ENCODE results near the gene CNST.
A peak's percentile ranks its signal among the peaks of the same experiment; 100 is the strongest.
"Not testable (repeated sequence)": the region's sequence is repeated elsewhere in the genome, so short reads cannot be mapped to it uniquely, and the experiment has no call there.

The CNST gene

DNA sequence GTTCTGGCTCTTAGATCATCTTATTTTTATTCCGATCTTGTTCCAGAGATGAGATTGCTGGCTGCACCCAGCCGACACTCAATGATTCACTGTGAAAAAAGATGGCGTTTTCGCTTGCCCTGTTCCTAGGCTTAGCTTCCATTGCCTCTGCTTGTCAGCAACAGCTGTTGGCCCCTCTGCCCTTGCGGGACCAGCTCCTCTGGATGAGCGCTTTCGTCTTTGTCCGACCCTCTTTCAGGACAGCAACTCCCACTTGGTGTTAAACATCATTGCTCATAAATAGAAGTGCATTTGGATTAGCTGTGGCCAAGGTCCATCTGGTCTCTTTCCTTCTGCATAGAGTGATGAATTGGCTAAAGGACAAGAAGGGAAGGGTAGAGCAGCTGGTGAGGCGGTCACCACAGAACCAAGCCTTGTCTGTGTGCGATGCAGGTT is 114.5 kb downstream of the CNST start:
- no peak for DNase-seq

DNA sequence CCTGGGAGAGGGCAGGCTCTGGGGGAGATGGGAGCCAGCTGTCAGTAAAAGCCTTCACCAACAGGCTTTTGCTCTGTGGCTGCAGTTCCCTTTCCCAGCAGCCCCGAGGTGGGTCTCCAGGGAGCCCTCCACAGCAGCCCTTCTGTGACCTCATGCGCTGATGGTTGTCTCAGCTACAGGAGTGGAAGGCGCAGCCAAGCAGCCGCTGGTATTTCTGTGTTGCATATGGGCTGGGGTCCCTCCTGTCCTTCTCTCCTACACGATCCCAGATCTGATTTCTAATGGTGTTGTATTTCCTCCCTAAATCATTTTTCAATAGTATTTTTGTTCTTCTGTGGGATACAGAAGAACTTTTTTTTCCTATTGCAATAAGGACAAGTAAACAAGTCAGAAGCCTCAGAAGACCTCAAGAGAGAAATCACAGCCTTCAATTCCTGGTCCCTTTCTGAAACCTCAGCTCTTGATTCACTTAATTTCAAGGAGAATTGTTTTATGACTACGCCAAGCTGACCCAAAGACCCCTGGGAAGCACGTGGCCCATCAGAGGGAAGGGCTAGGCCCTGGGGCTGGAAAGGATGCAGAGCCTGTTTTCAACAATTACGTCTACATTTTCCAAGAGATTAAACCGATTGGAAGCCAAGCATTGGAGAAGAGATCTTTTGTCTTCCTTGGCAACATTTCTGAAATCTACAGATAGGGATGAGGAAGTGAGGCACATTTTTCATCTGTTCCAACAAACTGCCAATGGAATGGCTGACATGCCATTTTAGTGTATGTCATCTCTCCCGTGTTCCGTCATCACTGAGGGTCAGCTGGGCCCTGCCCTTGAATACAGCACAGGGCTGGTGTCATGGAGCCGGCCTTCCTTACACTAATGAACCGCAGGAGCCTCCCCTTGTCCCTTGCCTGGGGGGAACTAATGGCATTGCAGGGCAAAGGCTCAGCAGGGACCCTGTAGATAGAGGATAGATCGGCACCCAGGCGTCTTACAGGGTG is 115.9 kb downstream of the CNST start:
- no peak for DNase-seq

DNA sequence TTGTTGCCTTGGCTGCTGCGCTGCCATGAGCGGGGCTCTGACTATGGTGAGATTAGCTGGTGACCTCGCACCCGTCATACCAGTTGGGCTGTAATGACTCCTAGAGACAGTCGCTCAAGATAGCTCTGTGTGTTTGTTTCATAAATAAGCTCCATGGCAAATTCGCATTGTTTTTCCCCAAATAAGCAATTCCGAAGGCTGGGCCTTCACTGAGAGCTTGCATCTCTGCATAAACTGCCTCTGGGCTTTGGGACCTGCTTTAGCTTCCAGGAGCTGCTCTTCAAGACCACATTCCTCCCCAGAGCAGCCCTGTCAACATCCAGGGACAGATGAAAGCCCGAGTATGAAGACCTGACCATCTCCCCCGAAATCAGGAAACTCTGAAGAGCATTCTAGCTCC is 117.3 kb downstream of the CNST start:
- no peak for DNase-seq

DNA sequence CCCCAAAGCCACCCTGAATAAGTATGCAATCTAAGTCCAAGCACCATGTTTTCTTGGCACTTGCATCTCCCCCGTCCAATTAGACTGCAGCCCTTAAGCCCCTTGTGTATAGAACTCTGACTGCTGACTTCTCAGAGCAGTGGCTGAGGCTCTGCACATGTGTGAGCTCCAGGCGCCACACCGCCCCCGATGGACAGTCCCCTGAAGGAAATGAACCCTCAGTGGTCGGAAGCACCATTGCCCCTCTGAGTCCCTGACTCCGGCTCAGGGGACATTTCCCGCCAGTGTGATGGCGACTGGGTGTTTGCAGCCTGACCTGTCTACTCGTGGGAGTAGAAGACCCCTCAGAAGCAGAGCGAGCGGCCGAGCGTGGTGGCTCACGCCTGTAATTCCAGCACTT is 120.7 kb downstream of the CNST start:
- DNase-seq: no peak

DNA sequence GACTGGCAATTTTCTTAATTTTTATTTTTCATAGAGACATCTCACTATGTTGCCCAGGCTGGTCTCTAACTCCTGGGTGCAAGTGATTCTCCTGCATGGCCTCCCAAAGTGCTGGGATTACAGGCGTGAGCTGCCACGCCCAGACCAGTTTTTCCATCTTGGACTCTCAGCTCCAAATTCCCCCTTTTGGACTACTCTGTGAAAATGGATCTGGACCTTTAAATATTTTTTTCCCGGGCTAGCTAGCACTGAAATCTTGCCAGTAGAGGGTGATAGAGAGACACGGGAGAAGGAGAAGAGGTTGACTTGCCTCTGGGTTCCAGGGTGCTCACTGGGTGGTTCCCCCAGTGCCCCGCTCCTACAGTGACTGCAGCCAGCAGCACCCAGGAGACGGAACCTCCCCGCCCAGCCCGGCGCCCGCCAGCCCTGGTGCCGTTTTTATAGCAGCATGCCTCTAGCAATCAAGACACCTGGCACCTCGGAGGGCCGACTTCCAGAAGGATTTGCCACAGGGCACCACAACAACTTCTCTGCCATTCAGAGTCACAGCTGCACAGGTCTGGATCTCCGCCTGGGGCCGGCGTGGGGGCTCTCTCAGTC is 123.3 kb downstream of the CNST start:
- no peak for DNase-seq

DNA sequence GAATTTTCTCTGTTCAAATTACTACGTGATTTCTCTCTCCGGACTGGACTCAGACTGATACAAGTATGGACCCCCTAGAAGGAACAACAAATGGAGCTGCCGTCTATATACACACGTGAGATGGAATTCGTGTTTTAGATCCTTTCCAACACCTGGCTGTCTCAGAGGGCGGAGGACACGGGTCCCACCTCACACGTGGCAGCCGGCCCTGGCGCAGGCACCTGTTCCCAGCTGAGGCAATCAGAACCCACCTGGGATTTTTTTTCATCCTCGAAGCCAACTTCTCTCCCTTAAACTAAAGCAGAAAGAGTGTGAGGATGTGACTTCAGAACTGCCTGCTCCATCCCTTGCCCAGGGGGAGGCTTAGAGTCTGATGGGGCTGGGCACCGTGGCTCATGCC is 123.8 kb downstream of the CNST start:
- DNase-seq: no peak

DNA sequence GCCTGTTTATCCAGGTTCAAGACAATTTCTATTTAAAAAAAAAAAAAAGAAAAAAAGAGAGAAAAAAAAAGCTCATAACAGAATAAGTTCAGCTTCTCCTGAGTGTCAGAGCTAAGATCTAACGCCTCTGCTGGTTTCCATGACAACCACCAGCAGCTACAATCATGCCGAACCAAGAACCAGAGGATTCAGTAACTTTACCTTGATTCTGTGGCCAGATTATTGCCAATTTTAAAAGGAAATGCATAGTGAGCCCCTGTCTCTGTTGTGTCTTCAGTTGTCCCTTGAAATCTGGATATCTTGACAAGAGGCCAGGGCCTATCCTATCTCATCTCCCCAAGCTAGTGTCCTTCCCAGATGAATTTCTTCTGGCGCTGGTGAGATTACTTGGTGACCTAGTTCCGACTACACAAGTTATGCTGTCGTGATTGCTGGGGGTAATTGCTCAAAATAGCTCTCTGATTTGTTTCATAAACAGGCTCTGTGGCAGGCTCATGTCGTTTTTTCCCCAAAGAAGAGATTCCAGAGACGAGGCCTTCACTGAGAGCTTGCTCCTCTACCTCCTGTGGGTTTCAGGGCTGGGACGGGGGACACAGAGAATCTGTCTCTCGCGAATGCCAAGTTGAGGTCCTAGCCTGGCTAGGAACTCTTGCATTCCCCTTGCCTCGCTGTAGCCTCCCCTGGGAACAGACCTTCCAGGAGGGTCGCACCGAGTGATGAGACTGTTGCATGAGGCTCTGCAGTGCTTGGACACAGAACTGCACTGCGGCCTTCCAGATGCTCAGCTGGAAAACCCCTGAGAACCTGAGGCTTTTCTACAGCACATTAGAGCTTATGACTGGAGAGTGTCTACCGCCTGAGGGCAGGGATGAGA is 125.6 kb downstream of the CNST start:
- DNase-seq: no peak

DNA sequence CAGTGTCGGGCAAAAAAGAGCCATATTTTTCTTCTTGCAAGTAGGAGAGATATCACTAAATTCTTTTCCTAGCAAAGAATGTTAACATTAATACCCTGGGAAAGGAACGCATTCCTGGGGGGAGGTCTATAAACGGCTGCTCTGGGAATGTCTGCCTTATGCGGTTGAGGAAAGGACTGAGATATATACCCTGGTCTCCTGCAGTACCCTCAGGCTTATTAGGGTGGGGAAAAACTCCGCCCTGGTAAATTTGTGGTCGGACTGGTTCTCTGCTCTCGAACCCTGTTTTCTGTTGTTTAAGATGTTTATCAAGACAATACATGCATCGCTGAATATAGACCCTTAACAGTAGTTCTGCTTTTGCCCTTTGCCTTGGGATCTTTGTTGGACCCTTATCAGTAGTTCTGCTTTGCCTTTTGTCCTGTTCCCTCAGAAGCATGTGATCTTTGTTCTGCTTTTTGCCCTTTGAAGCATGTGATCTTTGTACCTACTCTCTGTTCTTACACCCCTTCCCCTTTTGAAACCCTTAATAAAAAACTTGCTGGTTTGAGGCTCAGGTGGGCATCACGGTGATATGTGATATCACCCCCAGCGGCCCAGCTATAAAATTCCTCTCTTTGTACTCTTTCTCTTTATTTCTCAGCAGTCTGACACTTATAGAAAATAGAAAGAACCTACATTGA is 128.1 kb downstream of the CNST start:
- DNase-seq: not testable (repeated sequence)

DNA sequence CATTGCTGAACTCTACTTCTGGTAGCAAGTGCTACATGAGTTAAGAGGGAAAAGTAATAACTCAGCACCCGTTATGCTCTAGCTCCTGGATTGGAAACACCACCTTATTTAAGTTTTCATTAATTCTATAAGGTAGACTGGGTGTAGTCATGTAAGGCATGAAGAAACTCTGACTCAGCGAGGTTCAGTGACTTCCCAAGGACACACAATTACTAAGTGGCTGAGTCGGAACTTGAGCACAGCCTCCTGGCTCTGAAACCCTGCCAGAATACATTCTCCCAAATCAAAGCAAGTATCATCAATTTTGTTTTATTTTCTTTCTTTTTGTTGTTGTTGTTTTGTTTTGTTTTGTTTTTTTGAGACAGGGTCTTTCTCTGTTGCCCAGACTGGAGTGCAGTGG is 128.9 kb downstream of the CNST start:
- DNase-seq: no peak

DNA sequence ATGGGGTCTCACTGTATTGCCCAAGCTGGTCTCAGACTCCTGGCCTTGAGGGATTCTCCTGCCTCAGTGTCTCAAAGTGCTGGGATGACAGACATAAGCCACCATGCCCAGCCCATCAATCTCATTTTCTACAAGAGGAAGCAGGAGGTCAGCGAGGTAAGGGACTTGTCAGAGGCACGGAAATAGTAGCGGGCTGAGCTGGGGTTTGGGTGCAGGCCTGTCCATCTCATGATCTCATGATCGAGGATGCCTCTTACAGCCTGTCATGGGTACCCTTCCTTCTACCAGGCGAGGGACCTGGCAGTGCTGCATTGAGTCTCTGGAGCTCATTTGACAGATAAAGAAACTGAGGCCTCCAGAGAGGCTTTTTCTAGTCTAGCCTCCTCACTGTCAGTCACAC is 129.4 kb downstream of the CNST start:
- no peak for DNase-seq

DNA sequence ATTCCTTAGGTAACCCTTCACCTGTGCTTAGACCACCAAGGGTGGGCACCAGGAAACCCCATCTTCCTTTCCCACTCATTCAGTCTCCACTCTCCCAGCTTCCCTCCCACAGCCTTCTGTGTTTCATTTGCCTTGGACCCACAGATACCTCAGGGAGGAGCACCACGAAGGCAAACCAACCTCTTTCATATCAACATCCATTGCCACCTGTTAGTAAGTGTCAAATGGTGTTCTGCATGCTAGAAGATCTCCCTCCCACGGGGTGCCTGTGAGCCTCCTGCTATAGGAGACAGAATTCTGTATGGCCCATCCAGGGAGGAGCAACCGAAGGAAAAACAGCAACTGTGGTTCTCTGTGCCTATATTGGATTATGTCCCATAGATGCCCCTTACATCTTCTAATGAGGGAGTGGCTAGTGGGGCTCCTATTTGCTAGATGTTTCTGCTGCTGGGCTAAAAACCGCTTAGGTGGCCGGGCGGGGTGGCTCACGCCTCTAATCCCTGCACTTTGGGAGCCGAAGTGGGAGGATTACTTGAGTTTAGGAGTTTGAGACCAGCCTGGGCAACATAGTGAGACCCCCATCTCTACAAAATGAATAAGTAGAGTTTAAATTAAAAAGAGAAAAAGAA is 132.3 kb downstream of the CNST start:
- DNase-seq: no peak

DNA sequence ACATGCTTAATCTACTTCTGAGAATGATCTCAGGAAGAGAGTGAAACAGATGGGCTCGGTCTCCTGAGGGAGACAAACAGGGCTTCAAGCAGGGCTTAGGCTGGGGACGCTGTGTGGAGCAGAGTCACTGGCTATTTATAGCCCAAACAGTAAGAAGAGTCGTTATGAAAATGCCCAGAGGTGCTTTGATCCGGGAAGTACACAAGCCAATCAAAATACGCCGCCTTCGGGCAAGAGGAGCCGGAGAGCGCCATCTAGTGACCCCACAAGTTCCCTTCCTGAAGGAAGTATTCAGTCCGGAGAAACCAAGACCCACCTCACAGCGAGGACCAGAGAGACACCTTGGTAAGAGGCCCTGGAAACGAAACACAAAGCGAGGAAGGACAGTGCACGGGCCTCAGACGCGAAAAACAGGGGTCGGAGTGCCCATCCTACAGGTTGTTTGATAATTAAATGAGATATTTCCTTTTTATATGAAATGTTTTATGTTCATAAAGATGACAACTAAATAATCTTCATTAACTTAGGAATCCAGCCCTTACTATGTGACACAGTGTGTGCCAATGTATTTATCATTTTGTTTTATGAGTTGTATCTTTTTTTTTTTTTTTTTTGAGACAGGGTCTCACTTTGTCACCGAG is 133.0 kb downstream of the CNST start:
- peak; percentile 19 for DNase-seq

DNA sequence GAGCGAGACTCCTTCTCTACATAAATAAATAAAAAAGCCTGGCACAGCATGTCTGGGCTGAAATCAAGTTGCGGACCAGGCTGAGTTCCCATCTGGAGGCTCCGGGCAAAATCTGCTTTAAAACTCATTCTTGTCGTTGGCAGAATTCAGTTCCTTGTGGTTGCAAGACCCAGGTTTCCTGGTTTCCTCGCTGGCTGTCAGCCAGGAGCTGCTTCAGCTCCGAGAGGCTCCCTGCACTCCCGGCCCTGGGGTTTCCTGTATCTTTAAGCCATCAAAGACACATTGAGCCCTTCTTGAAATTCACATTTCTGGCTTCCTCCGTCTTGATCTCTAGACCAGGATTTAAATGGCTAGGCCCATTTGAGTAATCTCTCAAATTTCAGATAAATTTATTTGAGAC is 137.3 kb downstream of the CNST start:
- no peak for DNase-seq

DNA sequence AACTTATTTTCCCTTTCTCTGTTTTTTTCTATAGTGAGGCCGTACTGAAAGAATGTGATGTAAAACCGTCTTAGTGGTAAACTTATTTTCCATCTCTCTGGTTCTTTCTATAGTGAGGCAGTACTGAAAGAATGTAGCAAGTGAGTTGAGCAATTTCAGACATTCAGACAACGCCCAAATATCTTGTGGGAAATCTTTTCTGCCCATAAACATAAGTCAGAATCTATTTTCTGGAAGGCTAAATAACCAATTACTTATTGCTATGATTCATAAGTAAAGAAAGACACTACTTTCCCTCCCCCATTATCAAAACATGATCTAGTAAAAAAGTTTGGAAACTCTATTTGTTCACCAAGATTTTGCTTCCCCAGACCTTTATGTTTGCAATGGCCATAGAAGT is 139.1 kb downstream of the CNST start:
- no peak for DNase-seq

DNA sequence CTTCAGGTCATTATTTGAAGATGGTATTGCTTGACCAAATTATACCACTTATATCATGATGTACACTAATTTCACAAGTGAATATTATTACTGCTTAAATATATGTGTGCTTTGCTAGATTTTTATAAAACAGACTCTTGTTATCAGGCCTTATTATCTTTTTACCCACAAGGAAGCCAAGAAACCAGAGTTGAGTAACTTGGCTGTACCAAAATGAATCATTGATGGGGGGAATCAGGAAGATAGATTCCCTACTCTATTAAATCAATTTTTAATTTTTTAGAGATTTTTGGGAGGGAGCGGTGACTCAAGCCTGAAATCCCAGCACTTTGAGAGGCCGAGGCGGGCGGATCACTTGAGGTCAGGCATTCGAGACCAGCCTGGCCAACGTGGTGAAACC is 141.9 kb downstream of the CNST start:
- no peak for DNase-seq

DNA sequence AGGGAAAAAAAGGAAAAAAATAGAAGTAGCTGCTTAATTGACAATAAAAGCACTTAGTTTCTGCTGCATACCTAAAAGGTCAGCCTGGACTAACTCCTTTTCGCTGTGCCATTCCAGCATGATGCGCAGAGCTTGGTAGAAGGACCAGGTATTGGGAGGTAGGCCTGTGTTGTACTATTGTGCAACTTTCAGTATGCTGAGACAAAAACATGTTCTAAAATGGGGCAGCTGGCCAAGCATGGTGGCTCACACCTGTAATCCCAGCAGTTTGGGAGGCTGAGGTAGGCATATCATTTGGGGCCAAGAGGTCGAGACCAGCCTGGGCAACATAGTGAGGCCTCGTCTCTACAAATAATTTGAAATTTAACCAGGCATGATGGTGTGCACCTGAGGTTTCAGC is 142.9 kb downstream of the CNST start:
- DNase-seq: no peak

DNA sequence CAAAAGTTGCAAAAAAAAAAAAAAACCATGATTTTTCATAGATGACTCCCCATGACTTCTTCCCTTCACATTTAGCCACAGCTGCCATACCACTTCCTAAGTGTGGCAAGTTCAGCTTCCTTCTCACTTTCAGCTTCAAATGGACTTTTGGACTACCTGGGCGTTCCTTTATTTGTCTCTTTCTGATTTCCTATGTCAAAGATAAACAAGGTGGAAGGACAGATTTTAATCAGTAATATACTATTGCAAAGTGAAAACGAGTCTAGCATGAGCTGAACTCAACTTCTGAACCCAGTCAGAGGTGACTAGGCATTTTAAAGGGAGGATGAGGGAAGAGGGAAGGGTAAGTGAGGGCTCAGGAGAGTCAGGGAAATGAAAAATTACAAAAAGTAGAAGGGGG is 143.6 kb downstream of the CNST start:
- no peak for DNase-seq

DNA sequence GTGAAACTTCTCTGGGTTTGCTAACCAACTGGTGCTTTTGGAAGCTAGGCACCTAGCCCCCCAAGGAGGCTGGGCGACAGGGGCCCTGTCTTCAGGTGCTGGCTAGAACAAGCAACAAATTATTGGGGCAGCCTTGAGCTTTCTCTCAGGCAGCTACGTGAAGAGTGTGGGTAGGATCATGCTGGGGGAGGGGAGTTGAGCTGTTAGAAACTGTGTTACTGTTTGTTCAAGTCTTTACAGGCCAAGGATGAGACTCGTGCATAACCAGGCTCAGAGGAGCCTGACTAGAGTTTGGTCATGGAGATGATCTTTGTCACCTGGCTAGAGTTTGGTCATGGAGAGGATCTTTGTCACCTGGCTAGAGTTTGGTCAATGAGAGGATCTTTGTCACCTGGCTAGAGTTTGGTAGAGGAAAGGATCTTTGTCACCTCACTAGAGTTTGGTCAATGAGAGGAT is 145.3 kb downstream of the CNST start:
- no peak for DNase-seq

DNA sequence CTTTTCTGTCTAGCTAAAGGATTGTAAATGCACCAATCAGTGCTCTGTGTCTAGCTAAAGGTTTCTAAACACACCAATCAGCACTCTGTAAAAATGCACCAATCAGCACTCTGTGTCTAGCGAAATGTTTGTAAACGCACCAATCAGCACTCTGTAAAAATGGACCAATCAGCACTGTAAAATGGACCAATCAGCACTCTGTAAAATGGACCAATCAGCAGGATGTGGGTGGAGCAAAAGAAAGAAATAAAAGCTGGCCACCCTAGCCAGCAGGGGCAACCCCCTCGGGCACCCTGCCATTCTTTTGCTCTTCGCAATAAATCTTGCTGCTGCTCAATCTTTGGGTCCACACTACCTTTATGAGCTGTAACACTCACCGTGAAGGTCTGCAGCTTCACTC is 146.2 kb downstream of the CNST start:
- DNase-seq: not testable (repeated sequence)

Data from NCI-H187 treated with DMSO at 0.1 percent for 48 hours (cell line).